ENCODE results near the gene UNC93B1.

GRCh38 chr11:68048681-68049508 is 45.0 kb upstream of the UNC93B1 start:
- no peak for TF ChIP-seq SETDB1 (CRISPR knock-in tag; IDR thresholded peaks at IDR 0.05; ENCODE audit: borderline replicate concordance)
- no peak for TF ChIP-seq RFX5 (IDR thresholded peaks at IDR 0.05; ENCODE audit: low read depth, low read length)
- TF ChIP-seq CC2D1A (CRISPR knock-in tag; IDR thresholded peaks at IDR 0.05): no peak
- TF ChIP-seq ZFYVE20 (CRISPR knock-in tag; IDR thresholded peaks at IDR 0.05; ENCODE audit: borderline replicate concordance, low read depth): no peak
